ENCODE results near the gene DCP1B.
A peak's percentile ranks its signal among the peaks of the same experiment; 100 is the strongest.

Gene DCP1B

DNA sequence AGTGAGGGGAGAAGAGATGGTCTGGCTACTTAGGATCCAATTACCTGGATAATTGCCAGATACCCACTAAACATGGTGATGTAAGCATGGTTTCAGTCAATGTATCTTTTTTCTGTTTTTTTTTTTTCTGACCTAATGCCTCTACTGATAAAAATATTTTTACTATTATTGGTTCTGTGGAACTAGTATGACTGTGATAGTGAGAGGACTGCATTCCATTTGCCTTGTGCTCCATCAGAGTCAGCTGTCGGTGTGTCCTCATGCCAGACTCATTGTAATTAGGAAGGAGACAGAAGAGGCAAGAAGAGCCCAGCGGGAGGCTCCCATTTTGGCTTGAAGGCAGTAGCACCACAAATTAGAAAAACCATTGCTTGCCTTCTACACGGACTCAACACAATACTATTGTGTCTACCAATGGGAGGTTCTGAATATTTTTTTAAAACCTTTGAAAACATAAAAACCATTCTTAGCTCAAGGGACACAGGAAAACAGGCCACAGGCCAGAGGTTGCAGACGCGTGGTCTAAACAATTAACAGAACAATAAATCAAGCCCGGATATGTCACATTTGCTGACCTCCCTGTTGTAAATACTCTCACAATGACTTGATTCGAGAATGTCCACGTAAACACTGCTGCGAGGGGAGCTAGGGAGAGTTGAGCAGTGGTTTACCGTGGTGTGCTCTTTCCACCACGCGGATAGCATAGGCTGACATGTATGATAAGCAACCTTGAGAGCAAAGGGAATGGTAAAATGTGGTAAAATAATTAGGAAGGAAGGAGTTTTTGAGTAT lies 13.5 kb upstream of the DCP1B start:
- DNase-seq: no peak

DNA sequence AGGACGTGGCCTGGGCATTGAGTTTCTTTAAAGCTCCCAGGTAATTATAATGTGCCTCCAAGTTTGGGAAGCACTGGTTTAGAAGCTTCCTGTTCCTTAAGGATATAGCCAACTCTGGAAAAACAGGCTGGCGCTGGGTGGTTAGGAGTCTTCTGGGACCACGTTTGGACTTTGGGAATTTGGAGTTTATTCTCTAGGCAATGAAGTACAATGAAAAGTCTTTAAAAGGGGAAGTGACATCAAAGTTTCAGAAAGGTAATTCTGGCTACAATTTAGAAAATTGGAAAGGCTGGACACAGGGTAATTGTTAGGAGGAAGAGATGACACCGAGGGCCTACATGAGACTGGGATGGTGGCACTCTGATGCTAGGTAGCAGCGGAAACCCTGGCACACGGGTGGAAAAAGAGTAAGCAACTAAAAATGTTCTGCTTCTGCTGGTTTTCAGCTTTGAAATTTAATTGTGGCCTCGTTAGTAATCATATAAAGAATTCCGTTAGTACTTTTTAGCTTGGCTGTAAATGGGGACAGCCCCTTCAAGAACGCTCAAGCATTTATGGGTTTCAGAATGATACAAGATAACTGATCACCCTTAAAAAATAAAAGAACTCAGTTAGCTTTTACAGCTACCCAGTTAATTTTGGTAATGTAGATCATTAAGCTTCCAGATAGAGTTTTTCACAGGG lies 12.7 kb upstream of the DCP1B start:
- DNase-seq: no peak

DNA sequence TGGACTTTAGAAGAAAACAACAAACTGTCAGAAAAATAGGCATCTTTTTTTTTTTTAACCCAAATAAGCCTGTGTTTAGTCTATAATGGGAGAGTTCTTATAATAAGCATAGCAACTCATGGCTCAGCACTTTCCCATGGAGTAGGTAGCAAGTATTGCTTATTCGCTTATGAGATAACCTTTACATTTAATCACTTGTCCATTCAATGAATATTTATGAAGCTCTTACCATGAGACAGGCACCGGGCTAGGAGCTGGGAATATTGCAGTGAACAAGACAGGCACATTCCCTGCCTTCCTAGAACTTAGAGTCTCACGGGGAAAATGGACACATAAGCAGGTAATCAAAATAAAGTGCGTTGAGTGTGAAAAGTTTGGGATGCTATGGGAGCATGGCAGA lies 10.0 kb upstream of the DCP1B start:
- DNase-seq: no peak

DNA sequence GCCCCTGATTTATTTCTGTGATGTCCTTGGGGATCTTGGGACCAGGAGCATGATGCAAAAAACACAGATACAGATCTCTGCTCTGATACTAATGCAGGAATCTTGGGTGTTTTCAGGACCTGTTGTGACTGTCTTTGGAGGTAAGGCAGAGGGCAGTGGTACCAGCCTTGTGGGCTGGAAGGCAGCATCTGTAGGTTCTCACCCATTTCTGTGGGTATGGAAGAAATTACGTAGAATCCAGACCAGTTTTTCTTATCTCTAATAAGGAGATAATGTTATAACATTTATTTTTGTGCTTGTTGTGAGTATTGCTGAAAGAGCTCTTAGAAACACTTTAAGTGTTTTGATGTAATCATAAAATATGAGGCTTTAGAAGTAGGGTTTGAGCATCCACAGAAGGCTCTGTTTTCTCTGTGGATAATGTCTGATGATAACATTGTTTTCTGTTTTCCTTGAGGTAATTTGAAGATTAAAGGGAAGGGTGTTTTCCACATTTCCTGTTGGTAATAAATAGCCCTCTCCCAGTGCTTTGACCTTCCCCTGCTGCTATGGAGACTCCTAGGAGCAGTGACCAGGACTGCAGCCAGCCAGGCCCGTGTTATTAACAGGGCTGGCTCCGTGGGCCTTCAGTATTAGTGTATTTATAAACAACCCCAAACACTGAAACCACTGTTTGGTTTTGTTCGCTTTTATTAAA lies 9.4 kb upstream of the DCP1B start:
- DNase-seq: no peak

DNA sequence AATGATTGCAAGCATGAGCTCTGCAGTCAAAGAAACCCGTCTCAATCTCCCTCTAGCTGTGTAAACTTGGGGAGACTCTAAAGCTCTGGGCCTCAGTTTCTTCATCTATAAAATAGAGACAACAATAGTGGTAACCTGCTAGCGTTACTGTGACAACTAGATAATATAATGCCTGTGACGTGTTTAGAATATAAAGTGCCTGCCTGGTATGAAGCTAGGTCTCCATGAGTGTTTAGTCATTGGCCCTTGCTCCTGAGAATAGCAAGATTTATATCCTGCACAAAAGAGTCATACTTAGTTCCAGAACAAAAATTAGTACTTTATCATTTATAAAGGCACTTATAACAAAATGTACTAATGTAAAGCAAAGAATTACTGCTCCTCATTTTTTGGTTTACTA lies 8.8 kb upstream of the DCP1B start:
- no peak for DNase-seq

DNA sequence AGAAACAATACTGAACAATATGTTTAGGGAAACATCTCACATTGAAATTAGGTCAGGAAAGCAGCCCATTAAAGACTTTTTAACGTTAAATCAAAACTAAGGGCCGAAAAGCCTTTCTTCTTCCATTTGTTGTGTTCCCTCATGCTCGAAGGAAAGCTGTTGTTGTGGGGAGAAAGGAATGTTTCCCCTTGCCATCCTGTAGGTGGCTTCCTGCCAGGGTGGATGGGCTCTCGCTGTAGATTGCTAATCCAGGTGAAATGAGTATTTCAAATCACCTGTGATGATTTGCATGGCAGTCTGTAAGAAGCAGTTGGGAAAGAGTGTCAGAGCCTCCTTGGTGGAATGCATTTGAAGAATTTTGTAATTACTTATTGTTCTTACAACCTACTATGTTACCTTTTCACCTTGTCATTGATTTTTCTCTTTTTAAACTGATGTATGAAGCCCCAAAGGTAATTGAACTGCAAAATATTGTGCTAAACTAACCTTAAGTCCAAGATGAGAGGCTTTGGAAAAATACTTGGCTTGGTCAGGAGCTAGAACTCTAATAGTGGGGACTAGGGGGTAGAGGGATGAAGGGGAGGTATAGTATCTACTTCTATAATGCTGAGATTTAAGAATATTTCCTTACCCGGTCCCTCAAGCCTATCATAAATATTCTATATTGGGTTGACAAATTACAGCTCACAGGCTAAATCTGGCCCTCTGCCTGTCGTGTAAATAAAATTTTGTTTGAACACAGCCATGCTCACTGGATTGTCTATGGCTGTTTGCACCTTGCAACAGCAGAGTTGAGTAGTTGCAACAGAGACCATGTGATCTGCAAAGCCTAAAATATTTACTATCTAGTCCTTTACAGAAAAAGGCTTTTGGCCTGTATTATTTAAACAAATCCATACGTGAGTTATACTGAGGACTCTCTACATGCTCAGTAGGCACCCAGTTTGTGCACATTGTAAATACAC lies 7.7 kb upstream of the DCP1B start:
- no peak for DNase-seq

DNA sequence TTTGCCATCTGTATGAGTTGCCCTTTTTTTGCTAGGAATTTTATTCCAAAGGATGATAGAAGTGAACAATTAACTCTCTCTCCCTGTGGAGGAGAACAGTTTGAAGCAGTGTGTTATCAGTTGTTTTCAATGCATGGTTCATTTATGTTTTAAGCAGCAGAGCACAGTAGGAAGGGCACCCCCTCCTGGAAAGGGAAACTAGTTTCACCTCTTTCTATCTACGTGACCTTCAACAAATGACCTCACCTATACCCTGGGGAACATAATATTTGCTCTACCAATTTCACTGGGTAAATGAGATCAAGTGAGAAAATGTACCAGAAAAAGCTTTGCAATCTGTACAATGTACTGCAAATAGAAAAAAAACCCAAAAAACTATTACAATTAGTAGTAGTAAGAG lies 5.4 kb upstream of the DCP1B start:
- DNase-seq: peak in 1 of 2 donors; percentile 10

DNA sequence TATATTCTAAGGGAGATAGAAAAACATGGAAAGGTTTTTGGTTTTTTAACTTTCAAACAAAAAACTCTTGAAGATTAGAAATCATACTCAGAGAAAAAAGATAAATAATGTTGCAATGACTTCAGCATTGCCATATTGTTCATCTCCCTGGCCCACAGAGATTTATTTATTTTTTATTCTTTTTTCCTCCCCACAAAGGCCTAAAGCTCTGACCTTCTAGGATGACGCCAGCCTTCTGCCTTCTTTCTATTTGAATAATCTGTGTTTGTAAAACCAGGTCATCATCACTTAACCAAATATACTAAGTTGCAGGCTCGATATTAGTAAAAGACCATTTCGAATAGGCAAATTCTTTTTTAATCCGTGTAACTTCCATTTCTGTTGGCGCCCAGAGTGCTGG lies 4.4 kb upstream of the DCP1B start:
- no peak for DNase-seq

DNA sequence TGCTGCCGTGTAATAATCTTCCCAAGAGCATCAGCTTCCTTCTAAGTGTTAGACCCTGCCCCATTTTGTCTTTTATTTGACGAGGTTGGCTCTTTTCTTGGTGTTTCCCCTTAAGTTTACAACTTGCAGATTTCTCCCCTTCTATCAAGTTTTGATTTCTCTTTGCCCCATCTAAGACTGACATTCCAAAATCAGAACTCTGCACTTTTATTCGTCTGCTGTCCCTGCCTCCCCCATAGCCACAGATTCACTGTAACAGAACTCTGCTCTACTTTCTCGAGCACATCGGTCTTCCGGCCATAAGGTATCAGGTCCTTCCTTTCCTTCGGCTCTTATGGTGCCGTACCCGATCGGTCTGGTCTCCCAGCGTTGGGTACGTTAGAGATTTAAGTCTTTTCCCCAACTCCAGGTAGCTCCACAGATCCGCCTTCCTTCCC lies 563 bp downstream of the DCP1B start:
- peak in 1 of 2 donors; percentile 13 for DNase-seq

DNA sequence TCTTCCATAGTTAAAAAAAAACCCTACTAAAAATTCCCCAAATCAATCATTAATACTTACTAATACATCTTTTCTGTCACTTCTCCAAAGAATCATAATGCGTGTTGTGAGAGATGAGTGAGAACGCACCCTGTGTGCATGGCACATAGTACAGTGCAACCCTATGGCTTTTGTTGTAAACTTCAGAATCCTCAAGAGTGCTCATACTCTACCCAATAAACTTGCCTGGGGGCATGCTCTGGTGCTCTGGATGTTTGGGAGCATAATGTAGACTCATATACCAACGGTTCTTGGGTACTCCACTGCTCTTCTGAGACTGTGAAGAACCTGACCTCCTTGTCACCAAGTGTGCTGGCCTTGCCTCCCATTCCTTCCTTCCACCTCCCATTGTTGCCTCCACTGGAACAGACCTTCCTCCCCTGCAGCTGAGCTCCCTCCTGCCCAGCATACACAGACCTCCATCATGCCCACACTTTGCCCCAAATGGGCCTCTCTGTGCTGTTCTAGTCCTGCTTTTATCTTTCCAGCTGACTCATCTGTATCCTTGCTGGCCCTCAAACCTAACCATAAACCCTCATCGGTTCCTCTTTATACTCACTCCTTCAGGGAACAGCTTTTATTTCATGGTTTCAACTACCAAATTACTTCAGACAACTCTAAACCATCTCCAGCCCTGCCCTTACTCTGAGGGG lies 8.9 kb downstream of the DCP1B start:
- DNase-seq: no peak

DNA sequence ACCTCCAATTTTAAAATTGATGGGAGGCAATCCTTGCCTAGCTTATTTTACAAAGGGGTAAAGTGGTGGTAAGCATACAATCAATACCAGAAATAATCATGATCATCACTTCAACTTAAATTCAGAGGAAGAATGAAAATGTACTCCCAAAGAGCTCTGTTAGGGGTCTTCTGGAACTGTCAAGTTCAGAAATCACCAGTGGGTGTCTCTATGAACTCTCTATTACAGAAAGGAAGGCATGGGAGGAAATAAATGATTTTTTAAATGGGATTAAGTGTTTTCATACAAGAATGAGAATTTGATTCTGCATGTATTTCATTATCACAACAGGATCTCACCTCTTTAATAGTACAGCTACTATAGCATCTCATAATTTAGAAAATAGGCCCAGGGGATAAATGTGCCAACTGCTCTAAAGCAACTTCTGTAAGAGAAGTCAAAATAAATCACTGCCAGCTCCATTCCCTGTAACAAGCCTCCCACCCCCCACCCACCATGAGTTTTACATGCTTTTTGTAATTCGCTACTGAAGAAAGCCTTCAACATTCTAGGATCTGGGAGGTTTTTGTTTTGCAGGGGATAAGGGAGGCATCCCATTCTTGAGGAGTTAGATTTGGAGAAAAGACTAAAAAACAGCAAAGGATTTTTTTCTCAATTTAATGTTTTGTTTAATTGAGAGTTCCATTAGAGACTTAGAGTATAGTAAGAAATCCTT lies 9.7 kb downstream of the DCP1B start:
- DNase-seq: no peak

DNA sequence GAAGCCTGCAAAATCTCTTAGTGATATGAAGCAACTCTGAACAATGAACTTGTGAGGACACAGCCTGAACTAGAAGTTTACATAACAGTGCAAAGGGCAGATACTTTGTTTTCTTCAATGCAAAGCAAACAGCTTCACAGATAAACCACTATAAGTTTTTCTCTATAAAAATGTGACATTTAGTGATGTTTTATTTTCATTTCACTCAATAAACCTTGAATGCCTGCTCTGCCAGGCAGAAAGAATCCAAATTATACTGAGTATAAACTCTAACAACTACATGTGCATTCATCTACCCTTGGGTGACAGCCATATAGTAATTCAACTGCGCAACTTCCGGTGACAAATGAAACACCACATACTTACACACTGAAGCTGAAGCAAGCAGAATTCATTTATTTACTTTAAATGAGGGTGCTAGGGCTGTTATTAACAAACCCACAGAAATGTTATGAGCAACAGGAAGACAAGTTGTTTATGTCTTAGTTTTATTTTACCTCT lies 10.3 kb downstream of the DCP1B start:
- peak; percentile 21 to 67 for DNase-seq

DNA sequence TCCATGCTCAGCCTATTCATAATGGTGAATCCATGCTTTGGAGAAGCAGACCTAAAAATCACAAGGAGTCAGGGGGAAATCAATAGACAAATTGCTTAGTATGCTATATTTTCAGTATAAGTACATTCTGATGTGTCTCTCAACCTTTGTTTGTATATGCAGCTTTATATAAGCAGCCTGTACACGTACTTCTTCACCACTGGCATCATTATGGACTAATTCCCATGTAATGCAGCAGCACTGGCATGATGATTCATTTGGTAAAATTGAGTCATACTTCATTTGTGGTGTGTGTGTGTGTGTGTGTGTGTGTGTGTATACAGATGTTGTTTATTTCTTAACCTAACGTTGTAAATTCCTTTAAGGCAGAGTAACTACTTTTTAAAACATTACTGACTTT lies 10.9 kb downstream of the DCP1B start:
- peak in 1 of 2 donors; percentile 42 for DNase-seq

DNA sequence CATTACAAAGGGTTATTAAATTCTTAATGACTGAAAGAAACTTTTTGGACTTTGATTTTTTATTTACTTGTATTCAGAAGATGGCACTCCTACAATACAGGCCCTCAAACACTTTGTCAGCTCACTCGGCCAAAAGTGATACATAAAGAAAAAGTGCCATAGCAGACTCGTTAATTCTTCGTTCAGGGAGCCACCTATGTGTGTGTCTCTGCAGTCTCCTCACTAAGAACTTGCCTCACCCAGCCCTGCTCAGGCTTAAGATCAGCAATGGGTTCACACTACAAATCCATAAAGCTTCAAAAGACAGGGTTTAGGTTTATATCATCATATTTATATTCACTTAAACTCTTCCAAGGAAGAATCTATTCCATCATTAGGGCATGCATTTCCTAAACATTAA lies 11.5 kb downstream of the DCP1B start:
- DNase-seq: no peak

DNA sequence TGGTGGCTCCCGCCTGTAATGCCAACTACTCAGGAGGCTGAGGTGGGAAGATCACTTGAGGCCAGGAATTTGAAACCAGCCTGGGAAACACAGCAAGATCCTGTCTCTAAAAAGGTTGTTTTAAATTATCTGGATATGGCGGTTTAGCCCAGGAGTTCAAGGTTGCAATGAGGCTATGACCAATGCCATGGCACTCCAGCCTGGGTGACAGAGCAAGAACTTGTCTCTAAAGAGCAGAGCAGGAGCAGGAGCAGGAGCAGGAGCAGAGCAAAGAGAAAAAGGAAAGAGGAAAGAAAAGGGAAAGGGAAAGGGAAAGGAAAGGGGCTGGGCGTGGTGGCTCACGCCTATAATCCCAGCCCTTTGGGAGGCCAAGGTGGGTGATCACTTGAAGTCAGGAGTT lies 15.1 kb downstream of the DCP1B start:
- DNase-seq: no peak

DNA sequence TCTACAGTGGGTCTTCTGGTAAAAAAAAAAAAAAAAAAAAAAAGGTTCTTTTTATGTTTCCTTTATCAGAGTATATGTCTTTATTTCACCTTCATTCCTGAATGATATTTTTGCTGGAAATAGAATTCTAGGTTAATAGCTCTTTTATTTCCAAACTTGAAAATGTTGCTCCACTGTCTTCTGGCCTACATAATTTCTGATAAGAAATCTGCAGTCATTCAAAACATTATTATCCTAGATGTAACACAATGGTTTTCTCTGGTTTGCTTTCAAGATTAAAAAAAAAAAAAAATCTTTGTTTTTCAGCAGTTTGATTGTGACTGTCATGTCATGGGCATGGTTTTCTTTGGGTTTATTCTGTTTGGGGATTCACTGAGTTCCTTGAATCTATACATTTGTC lies 19.5 kb downstream of the DCP1B start:
- DNase-seq: no peak

DNA sequence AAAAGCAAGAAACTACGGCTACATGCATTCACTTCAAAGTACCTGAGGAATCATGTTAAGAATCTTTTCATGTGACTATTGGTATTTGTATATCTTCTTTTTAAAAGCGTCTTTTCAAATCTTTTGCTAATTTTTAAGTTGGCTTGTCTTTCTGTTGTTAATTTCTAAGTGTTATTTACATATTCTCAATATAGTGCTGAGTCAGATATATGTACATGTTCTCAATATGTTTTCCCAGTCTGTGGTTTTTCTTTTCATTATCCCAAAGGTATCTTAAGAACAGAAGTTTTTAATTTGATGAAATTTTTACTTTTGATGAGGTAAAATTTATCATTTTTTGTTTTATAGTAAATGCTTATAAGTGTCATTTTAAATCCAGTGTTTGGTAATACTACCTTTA lies 24.0 kb downstream of the DCP1B start:
- no peak for DNase-seq

DNA sequence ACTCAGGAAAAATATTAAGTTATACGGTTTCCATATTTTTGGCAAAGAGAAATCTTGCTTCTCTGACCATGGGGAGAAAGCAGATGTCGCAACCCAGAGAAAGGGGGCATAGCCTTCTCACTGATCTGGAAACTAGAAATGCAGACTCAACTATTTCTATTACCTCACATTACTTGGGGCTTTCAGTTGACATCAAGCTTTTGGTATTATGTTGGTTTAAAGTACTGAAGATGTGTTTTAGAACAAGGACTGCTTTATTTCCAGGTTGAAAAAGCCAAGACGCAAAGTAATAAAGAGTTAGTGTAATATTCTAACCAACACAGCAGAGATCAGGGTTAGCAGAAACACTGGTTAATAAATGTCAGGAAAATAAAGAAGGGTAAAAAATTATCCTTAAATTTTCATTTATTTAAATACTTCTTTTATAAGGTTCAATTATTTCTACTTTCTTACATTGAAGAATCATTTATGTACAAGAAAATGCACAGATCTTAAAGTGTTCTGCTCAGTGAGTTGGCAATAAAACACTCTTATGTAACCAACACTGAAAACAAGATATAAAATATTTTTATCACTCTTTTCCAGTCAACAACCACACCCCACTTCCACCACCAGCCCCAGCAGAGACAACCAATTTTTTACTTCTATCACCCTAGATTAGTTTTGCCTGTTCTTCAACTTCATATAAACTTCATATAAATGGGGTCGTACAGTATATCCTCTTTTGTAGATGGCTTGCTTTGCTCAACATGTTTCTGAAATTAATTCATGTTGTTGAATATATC lies 26.0 kb downstream of the DCP1B start:
- DNase-seq: no peak

DNA sequence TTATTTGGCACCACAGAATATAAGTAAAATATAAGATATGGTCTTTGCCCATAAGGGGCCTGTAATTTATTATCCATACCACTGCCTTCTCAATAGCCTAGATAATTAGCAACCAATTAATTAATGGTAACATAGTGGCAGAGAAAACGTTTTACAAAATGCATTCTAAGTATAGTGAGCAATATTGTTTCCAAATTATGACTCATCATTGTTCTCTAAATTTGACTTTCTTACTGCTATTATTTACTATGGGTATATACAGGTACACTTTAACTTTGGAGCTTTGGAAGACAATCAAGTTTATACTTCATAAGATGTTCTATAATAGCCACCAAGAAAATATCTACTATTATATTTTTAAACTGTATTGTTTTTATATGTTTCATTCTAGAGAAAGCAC lies 26.7 kb downstream of the DCP1B start:
- DNase-seq: no peak

DNA sequence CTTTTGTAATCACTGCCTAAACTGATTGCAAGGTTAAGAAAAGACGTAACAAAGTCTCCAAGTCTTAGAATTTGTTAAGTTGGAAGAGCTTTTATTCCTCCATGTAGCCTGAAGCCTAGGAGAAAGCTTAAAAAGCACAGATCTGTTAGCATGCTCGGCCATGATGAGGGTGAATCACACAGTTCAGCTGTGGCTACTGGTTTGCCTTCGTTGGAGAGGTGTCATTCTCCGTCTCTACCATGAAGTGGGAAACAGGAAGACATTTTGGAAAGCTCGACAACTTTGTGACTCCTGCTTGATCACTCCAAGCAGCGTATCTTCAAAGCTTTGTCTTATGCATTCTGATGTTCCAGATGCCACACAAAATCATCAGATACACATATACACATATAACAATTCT lies 27.1 kb downstream of the DCP1B start:
- no peak for DNase-seq
